ENCODE results near the gene TENM3.

Gene TENM3

GRCh38 chr4:182325397-182325796, 82.2 kb downstream of the TENM3 start:
- no peaks in the 10 kb centered on the region for H3K27me3 ChIP-seq (ENCODE audit: control insufficient read depth, low read length)
- TF ChIP-seq EZH2phosphoT487 (IDR thresholded peaks at IDR 0.05; ENCODE audit: borderline replicate concordance, low read length), result no peak
- no peak for TF ChIP-seq CTCF (IDR thresholded peaks at IDR 0.05; ENCODE audit: low read depth, low read length, poor library complexity, severe bottlenecking)
- H3K4me3 ChIP-seq (ENCODE audit: low read length), result no peak overlapping the region
- H3K9me3 ChIP-seq (ENCODE audit: control insufficient read depth, insufficient read depth, low read length), result peaks cover 7% of the 10 kb centered on the region; the same call in 1 of the 2 replicates
- no peaks in the 10 kb centered on the region for H3F3A ChIP-seq (ENCODE audit: control insufficient read depth, insufficient read depth)
- no peaks in the 10 kb centered on the region for H3K4me1 ChIP-seq (ENCODE audit: control insufficient read depth, low read length)
- H3K27ac ChIP-seq (ENCODE audit: low read depth, low read length), result no peak overlapping the region
- H4K20me1 ChIP-seq (ENCODE audit: control insufficient read depth, insufficient read depth, low read depth, low read length), result no peaks in the 10 kb centered on the region
- no peaks in the 10 kb centered on the region for H3K79me2 ChIP-seq (ENCODE audit: control insufficient read depth, low read length)
- H3K36me3 ChIP-seq (ENCODE audit: control insufficient read depth, low read length), result no peaks in the 10 kb centered on the region
- H3K9me2 ChIP-seq (replicated peaks; ENCODE audit: control insufficient read depth, low read length), result no peaks in the 10 kb centered on the region
- no peak overlapping the region for H3K4me2 ChIP-seq (ENCODE audit: low read length)

- Histone ChIP-seq H3K79me2 (ENCODE audit: control insufficient read depth, low read length) (no peaks in the 10 kb centered on the region), H3K4me3 (ENCODE audit: low read length) (no peak overlapping the region), H3K4me1 (ENCODE audit: control insufficient read depth, low read length) (no peaks in the 10 kb centered on the region), H3K27ac (ENCODE audit: low read depth, low read length) (no peak overlapping the region), H4K20me1 (ENCODE audit: control insufficient read depth, insufficient read depth, low read depth, low read length) (no peaks in the 10 kb centered on the region), H3F3A (ENCODE audit: control insufficient read depth, insufficient read depth) (no peaks in the 10 kb centered on the region), H3K4me2 (ENCODE audit: low read length) (no peak overlapping the region), H3K36me3 (ENCODE audit: control insufficient read depth, low read length) (no peaks in the 10 kb centered on the region), H3K9me2 (replicated peaks; ENCODE audit: control insufficient read depth, low read length) (no peaks in the 10 kb centered on the region), H3K9me3 (ENCODE audit: control insufficient read depth, insufficient read depth, low read length) (peaks cover 7% of the 10 kb centered on the region; the same call in 1 of the 2 replicates), H3K27me3 (ENCODE audit: control insufficient read depth, low read length) (no peaks in the 10 kb centered on the region)
- TF ChIP-seq EZH2phosphoT487 (IDR thresholded peaks at IDR 0.05; ENCODE audit: borderline replicate concordance, low read length) (no peak), CTCF (IDR thresholded peaks at IDR 0.05; ENCODE audit: low read depth, low read length, poor library complexity, severe bottlenecking) (no peak)
Measured at GRCh38 chr4:182325848-182326255, 82.7 kb downstream of the TENM3 start.

- Histone ChIP-seq H4K20me1 (ENCODE audit: control insufficient read depth, insufficient read depth, low read depth, low read length) (no peaks in the 10 kb centered on the region), H3F3A (ENCODE audit: control insufficient read depth, insufficient read depth) (no peaks in the 10 kb centered on the region), H3K4me2 (ENCODE audit: low read length) (no peak overlapping the region), H3K9me2 (replicated peaks; ENCODE audit: control insufficient read depth, low read length) (no peaks in the 10 kb centered on the region), H3K9me3 (ENCODE audit: control insufficient read depth, insufficient read depth, low read length) (peaks cover 7% of the 10 kb centered on the region; the same call in 1 of the 2 replicates), H3K79me2 (ENCODE audit: control insufficient read depth, low read length) (no peaks in the 10 kb centered on the region), H3K4me3 (ENCODE audit: low read length) (no peak overlapping the region), H3K4me1 (ENCODE audit: control insufficient read depth, low read length) (no peaks in the 10 kb centered on the region), H3K27ac (ENCODE audit: low read depth, low read length) (no peak overlapping the region), H3K36me3 (ENCODE audit: control insufficient read depth, low read length) (no peaks in the 10 kb centered on the region), H3K27me3 (ENCODE audit: control insufficient read depth, low read length) (no peaks in the 10 kb centered on the region)
- TF ChIP-seq CTCF (IDR thresholded peaks at IDR 0.05; ENCODE audit: low read depth, low read length, poor library complexity, severe bottlenecking), result no peak
- no peak for TF ChIP-seq EZH2phosphoT487 (IDR thresholded peaks at IDR 0.05; ENCODE audit: borderline replicate concordance, low read length)
Measured at GRCh38 chr4:182328505-182328904, 85.3 kb downstream of the TENM3 start.
